ENCODE results near the gene MRPS34.
A peak's percentile ranks its signal among the peaks of the same experiment; 100 is the strongest.

Gene MRPS34

DNA sequence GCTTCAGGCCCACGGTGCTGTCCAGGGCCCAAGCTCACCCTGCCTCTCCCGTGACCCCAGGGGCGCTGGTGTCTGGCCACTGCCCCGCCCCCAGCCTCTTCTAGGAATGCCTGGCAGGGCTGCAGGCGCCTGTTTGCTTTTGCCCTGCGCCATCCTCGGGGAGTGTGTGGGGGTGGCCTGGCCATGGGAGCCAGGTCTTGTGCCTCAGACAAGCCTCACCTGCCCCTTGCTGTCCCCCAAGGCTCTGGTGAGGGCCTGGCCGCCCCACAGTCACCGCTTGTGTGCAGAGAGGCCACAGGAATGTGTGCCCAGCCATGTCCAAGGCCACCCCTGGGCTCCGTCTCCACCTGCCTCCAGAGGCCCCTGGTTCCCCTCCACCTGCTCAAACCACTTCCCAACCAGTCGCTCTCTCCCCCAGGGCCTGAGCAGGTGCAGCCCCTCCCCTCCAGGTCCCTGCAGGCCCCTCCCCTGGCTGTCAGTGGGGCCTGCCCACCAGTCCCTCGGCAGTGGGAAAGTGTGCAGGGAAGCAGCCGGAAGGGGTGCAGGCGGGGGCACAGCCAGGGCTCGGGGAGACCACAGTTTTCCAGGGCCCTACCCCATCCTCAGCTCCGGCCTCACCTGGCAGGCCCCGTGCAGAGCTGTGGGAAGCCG, 21.4 kb upstream of the MRPS34 start:
- no peak for DNase-seq

DNA sequence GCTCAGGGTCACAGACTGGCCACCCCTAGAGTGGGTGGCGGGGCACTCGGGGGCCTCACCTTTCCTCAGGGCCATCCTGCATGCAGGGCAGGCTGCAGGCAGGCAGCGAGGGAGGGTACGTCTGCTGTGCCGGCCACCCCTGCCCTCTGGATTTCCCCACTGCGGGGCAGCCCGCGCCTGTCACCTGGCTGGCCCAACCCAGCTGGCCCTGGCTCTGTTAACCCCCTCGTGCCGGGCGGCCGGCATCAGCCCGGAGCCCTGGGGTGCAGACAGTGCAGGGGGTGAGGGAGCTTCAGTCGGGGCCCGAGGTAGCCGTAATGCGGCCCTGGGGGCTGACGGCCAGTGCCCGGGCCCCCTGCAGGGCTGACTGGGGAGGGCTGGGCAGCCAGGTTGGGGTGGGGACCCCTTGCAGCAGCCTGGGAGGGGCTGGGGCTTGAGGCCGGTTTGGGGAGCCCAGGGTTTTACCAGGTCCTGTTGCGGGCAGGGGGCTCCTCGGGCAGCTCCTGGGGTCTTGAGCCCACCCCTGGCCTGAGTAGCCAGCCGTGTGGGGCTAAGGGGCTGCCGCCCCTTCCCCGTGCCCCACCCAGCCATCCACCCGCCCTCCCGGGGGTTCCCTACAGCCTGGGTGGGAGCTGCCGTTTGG, 20.8 kb upstream of the MRPS34 start, which contains the start of gene IGFALS:
Gene IGFALS (minus strand): TSS at position 128 of the 643 bp plus-strand sequence. CDS start 53 bp downstream, at position 75.
- no peak for DNase-seq

DNA sequence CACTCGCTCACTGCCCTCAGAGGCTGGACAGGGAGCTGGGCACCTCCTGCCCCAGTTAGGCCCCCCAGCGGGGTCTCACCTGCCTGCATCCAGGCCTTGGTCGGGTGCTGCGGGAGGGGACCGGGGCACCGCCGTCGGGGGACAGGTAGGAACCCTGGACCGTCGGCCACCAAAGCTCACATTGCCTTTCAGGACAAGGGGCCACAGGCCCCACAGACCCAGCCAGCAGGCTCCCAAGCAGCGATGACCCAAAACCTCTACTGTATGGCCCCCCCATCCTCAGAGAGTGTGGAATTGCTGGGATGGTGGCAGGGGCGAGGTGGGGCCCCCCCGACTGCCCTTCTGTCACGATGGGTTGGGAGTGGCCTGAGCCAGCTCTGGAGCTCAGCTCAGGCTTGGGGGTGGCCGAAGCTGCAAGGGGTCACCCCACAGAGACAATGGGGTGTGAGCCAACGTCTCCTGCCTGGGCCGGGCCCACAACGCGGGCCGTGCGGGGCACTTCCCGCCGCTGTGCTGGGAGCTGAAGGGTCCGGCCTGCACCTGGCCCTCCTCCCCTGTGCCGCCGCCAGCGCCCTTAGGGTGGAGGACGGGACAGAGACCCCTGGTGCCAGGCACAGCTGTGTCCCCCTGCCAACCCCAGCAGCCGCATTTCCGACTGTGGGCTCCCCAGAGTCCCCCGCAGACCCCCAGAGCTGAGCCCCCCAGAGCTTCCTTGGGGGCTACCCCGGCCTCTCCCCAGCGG, 20.1 kb upstream of the MRPS34 start:
- DNase-seq = no peak

DNA sequence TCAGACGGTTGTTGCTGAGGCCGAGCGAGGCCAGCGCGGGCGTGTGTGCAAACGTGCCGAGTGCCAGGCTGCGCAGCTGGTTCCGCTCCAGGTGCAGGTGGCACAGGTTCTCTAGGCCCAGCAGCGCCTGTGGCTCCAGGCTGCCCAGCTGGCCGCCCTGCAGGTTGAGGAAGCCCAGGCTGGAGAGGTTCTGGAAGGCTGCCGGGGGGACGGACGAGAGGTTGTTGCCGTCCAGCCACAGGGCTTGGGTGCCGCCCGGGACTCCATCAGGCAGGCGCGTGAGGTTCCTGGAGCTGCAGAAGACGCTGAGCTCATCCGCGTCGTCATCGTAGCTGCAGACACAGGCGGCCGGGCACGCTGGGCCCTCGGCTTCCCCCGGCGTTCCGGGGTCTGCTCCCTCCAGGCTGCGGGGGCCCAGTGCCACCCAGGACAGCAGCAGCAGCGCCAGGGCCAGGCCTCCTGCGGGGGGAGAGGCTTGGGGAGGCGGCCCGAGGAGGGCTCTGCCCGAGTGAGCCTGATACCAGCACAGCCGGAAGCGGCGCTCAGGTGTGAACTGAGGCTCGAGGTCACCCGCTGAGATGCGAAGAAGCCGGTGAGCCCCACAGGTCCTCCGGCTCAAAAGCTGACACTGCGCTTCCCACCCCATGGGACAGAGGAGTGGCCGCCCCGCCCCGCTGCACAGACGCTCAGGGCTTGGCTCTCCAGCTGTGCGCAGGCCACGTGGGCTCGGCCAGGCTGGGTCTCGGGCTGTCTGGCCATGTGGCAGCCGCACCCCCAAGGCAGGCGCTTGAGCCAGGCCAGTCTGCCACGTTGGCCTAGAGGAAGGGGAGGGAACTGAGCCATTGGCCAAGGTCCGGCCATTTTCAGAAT, 19.2 kb upstream of the MRPS34 start:
- DNase-seq = no peak

DNA sequence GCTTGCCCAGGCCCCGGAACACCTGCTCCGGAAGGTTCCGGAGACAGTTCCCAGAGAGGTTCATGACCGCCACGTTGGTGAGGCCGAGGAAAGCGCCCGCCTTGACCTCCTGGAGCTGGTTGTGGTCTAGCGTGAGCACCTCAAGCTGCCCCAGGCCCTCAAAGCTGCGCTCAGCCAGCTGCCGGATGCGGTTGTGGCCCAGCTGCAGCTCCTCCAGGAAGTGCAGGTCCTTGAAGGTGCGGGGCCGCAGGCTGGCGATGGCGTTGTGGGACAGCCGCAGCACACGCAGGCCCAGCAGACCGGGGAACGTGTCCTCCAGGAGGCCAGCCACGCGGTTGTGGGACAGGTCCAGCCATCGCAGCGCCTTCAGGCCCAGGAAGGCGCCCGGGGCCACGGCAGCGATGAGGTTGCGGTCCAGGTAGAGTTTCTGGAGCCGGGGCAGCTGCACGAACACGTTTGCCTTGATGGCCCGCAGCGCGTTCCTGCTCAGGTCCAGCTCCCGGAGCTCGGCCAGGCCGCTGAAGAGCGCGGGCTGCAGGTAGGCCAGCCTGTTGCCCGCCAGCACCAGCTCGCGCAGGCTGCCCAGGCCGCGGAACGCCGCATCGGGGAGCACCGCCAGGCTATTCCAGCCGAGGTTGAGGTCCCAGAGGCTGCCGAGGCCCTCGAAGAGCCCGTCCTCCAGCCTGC, 18.5 kb upstream of the MRPS34 start:
- peak; percentile 17 for DNase-seq

DNA sequence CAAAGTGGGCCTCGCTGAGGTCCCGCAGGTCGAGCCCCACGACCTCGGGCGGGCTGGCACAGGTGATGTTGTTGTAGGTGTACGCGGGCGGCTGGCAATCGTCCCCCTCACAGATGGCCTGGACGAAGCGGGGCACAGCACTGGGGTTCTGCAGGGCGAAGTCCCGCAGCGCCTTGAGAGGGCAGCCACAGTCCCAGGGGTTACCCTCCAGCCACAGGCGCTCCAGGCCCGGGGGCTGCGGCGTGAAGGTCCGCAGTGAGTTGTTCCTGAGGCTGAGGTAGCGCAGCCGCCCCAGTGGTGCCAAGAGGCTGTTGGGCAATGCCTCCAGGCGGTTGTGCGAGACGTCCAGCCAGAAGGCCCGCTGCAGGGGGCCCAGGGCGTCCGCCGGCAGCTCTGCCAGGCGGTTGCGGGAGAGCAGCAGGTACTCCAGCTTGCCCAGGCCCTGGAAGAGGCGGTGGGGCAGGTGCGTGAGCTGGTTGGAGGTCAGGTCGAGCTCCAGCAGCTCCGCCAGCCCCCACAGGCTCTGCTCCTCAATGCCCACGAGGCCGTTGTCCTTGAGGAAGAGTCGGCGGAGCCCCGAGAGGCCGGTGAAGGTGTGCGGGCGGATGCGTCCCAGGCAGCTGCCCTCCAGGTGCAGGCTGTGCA, 17.8 kb upstream of the MRPS34 start:
- peak; percentile 17 for DNase-seq

DNA sequence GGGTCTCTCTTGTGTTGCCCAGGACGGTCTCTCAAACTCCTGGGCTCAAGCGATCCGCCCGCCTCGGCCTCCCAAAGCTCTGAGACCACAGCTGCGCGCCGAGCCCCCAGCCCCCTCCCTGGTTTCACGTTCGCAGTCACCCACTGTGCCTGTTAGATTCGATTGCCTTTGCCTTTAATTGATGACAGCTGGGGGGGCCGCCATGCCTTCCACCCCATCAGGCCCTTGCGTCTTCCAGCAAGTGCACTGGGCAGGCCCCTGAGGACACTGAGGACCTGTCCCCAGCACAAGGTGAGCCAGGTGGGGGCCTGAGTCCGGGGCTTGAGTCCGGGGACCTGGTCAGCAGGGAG, 17.3 kb upstream of the MRPS34 start:
- DNase-seq = no peak

DNA sequence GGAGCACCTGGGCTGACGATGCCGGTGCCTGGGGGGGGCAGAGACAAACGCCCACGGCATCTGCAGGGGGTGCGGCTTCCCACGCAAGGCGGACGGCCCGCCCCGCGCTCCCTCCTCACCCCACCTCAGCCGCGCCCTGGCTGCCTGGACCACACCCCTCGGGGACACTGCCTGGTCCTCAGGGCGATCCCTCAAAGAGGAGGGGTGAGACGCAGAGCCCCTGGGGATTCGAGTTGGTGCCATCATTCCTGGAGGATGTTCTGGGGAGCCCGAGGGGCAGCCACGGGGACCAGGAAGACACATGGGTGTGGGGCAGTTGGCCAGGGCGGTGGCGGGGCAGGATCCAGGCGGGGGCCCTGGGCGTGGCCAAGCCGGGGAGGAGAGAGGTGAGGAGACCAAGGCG, 16.7 kb upstream of the MRPS34 start:
- DNase-seq = peak; percentile 18

DNA sequence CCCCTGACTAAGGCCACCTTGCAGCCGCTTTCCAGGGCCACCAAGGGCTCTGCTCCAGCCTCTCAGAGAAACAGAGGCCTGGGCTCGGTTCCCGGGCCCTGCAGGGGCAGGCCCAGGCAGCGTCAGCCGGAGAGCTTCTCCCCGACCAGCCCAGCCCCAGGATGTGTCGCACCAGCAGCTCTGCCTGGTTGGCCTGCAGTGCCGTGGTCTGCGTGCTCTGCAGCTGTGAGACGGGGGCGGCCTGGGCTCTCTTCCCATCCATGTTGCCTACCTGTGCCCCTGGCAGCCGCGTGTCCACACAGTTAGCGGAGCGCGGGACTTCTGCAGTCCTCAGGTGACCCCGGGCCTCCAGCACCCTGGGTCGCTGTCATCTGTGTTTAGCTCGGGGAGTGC, 15.8 kb upstream of the MRPS34 start:
- no peak for DNase-seq

DNA sequence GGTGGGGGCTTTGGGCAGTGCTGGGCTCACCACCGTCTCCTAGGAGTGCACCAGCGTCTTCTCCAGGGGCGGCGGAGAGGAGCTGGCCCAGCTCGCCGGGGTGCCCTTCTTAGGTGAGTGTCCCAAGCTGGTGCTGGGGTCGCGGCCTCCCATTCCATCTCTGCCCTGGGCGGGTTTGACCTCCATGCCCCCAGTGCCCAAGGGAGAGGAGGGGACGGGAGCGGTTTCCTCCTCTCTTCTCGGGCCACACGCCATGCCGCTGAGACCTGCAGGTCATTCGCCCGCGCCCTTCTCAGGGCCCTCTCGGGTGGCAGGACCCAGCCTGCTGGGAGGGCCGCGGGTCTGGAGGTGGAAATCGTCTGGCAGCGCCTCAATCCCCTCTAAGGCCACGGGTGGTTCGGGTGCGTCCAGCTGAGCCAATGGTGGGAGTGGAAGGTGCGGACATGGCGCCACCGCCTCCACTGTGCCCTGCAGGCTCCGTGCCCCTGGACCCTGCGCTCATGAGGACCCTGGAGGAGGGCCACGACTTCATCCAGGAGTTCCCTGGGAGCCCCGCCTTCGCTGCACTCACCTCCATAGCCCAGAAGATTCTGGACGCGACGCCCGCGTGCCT, 15.3 kb upstream of the MRPS34 start:
- DNase-seq = no peak

DNA sequence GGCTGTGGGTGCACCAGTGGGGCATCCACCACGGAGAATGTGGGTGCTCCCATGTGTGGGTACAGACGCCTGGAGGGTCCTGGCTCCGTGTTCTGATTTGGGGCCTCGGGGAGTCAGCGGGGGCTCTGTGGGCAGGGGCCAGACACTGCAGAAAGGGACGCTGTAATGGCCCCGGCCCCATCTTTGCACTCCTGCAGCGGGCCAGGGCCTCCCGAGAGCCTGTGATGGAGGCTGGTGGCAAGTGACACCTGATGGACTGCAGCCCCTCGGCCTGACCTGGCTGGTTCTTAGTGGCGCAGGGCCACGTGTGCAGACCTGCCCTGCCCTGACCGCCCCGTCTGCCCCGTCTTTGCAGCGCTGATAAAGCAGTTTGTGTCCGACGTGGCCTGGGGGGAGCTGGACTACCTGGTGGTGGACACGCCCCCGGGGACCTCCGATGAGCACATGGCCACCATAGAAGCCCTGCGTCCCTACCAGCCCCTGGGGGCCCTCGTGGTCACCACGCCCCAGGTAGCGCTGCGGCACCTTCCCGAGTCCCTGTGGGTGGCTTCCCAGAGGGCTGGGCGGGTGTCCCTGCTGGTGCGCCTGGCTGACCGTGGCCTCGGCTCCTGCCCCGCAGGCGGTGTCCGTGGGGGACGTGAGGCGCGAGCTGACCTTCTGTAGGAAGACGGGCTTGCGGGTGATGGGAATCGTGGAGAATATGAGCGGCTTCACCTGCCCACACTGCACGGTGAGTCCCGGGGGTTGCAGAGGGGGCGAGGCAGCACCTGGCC, 14.6 kb upstream of the MRPS34 start:
- no peak for DNase-seq

DNA sequence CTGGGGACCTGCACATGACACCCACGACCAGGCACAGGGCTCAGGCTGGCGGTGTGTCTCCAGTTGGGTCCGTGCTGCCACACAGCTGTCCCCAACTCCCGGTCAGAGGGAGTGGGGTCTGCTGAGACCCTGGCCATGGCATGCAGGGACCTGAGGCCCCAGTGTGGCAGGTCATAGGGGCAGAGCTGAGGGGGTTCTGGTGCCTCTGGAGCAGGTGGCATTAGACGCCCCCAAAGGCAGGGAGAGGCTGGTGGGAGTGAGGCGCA, 14.1 kb upstream of the MRPS34 start:
- DNase-seq = no peak

DNA sequence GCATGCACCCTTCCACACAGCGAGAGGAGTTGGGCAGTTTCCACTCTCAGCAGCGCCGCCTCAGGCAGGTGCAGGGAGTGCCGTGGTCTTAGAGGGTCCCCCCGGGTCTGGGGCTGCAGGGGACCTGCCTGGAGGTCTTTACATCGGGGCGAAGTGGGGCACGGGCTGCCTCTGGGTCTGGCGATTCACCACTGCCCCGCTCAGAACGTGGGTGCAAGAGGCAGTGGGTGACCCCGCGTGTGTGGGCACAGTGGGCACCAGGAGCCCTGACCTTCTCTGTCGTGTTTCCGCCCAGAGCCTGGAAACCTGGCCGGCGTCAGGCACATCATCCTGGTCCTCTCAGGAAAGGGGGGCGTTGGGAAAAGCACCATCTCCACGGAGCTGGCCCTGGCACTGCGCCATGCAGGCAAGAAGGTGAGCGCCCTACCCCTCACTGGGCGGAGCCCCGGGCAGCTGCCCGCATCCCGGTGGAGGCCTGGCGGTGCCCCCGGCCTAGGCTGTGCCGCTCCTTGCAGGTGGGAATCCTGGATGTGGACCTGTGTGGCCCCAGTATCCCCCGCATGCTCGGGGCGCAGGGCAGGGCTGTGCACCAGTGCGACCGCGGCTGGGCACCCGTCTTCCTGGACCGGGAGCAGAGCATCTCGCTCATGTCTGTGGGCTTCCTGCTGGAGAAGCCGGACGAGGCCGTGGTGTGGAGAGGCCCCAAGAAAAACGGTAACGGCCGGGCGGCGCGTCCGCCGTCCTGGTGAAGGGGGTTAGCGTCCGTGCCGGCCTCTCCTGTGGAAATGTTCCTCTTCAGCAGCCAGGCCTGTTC, 13.5 kb upstream of the MRPS34 start:
- DNase-seq = no peak

DNA sequence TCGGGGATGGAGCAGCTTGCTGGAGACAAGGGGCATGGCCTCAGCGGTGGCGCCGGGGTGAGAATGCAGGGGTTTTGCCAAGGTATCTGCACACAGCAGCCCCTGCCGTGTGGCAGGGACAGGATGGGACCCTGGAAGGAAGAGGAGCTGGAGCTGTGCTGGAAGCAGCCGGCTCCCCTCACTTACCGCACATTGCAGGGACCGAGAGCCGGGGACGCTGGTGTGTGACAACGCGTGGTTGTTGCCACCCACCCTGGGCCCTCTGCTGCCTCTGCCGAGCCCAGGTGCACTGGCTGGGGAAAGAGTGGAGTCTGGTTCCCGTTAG, 12.9 kb upstream of the MRPS34 start:
- no peak for DNase-seq

DNA sequence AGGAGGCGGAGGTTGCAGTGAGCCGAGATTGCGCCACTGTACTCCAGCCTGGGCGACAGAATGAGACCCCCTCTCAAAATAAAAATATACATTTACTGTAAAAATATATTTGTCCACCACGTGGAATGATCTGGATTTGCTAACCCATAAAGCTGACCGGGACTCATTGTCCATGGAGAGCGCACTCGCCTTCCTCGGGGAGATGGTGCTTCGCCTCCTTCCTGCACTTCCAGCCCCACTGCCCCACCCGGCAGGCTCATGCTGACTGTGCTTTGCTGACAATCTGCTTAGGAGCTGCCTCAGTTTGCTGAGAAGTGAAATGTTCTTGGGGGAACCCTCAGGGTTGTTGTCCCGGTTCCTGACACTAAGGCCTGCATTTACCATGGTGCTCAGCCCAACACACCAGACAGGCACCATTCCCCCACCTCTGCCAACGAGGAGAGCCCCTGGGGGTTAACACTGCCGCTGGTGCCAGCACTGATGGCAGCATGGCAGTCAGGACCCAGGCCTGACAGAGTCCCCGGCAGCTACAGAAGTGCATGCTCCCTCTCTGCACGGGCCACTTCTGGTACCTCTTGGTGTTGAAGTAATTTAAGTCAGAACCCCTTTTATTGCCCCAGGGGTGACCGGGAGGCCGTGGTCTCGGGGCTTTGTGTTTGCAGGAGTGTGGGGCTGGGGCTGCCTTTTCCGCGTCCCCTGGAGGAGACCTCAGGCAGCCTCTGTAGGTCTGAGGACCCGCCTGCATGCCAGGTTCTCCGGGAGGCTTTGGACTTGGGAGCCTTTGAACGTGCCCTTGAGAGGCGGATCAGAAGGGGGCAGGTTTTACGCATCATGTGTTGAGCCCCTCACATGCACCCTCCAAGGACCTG, 12.3 kb upstream of the MRPS34 start:
- DNase-seq = no peak

DNA sequence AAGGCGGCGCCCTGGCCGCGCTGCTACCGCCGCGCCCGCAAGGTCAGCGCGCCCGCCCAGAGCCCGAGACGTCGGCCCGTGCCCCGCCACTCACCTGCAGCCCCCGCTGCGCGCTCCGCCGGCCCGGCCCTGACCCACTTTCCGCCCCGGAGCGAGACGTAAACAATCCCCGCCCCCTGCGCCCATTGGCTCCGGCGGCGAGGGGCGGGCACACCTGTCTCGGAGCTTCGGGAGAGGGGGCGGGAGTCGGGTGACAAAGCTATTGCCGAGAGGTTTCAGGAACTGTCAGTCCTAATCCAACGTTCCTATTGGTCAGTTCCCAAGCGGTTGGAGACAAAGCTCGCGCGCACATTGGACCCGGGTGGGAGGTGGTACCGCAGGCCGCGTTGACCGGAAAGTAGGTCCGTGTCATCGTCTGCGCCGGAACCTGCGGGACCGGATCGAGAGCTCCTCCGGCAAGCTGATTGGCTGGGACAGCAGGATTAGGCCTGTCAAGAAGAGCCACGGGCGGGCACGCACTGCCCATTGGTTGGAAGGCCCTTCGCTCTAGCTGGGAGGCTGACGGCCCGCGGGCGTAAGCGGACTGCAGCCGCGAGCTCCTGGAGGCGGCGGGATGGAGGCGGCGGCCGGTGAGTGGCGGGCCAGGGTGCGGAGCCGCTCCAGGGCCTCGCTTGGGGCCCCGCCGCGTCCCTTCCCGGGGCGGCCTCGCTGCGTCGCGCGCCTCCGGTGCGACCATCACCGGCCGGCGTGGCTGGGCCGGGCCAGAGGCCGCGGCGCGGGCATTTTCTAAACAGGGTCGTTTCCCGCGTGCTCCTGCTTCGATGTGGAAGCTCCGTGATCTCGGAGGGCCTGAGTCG, 9.7 kb upstream of the MRPS34 start, which contains the start of the genes NUBP2 and SPSB3:
Gene NUBP2 (plus strand): TSS at position 553 of the 857 bp plus-strand sequence. CDS start 61 bp downstream, at position 614.
Gene SPSB3 (minus strand): TSS at position 164 of the 857 bp plus-strand sequence. CDS start 1,088 bp downstream, outside the sequence.
- DNase-seq = peak; percentile 92

DNA sequence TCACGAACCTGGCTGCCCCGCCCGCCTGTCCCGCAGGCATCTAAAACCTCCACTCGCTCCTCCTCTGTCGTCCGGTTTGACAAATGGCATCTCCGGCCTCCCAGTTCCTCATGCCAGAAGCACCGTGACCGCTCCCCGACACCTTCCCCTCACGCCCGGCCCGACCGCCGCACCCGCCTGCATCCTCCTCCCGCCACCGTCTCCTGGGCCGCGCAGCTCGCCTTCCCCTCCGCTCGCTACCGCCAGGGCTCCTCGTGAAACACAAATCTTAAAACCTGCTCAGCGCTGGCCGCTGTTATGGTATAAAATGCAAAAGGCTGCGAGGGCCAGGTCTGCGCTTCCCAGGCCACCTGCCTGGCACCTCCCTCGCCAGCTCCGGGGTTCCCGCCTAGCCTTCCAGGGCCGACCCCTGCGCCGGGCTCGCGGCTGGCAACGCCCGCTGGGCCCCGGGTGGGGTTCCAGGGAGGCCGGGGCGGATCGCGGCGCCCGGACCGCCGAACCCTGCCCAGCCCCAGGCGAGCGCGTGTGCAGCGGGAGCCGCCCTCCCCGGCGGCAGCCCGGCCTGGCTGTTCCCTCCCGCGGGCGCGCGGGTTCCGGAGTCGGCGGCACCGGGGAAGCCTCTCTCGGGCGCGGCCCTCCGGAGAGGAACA, 8.9 kb upstream of the MRPS34 start:
- DNase-seq = no peak

All from activated T-cell treated with anti-CD3 and anti-CD28 coated beads, Interleukin-2, amount 50 U/mL, for 1 hour (primary cell).